HepG2 (cell line): Measurements from ENCODE around the gene SLC6A9. TPM values are rescaled to one million over a fixed set of nuclear protein-coding genes. Genes with fewer than 3 reads are reported as not detected.
A peak's percentile ranks its signal among the peaks of the same experiment; 100 is the strongest.

Source experiments
- CREB1 ChIP-seq, 2 experiments: fragments of 450-650 bp in 1 of 2; IDR thresholded peaks; 2 replicates each; pipeline ENCODE4 v1.6.1; 2016 to 2017; ENCODE audit warnings: control low read depth in 1 of 2, mild to moderate bottlenecking in 1 of 2, missing compliant biosample characterization in 1 of 2, missing genetic modification characterization in 1 of 2
- FOXJ3 ChIP-seq: sonication (generic); formaldehyde crosslinking; IDR thresholded peaks from 2 replicates; pipeline ENCODE4 v1.4.0; 2020; ENCODE audit warnings: missing genetic modification reagents, mild to moderate bottlenecking, borderline replicate concordance
- GABPB1 ChIP-seq: IDR thresholded peaks from 2 replicates; pipeline ENCODE4 v1.6.1; 2016; ENCODE audit warnings: mild to moderate bottlenecking, missing genetic modification reagents, moderate library complexity, missing compliant biosample characterization
- KDM4B ChIP-seq: sonication (generic); formaldehyde crosslinking; IDR thresholded peaks from 2 replicates; pipeline ENCODE4 v1.4.0; 2020; ENCODE audit warnings: missing genetic modification reagents
- PITX1 ChIP-seq: sonication (generic); formaldehyde crosslinking; IDR thresholded peaks from 2 replicates; pipeline ENCODE4 v1.5.1; 2020; ENCODE audit warnings: mild to moderate bottlenecking, missing genetic modification reagents
- SIN3A ChIP-seq: IDR thresholded peaks from 2 replicates; pipeline ENCODE4 v1.6.1; 2011; ENCODE audit warnings: low read depth, mild to moderate bottlenecking, control low read depth, low read length, borderline replicate concordance
- SMAD3 ChIP-seq: sonication (generic); formaldehyde crosslinking; IDR thresholded peaks from 2 replicates; pipeline ENCODE4 v1.4.0; 2020; ENCODE audit warnings: missing genetic modification reagents
- SNRNP70 ChIP-seq: fragments of 200-400 bp; formaldehyde crosslinking; IDR thresholded peaks from 2 replicates; pipeline ENCODE4 v1.6.1; 2017; ENCODE audit warnings: mild to moderate bottlenecking, low read depth, low read length, moderate library complexity
- SPEN ChIP-seq: sonication (generic); formaldehyde crosslinking; IDR thresholded peaks from 2 replicates; pipeline ENCODE4 v1.5.1; 2020; ENCODE audit warnings: low read depth, mild to moderate bottlenecking, missing genetic modification reagents
- TBX3 ChIP-seq: fragments of 450-650 bp; IDR thresholded peaks from 2 replicates; pipeline ENCODE4 v1.6.1; 2017; ENCODE audit warnings: antibody characterized with exemption, mild to moderate bottlenecking, inconsistent platforms, borderline replicate concordance
- TEAD3 ChIP-seq: optimal IDR thresholded peaks from 2 replicates; pipeline ENCODE3; 2016; ENCODE audit warnings: borderline replicate concordance
- ZFX ChIP-seq: sonication (generic); formaldehyde crosslinking; IDR thresholded peaks from 2 replicates; pipeline ENCODE4 v1.4.0; 2020; ENCODE audit warnings: mild to moderate bottlenecking, low read depth, missing genetic modification reagents, moderate library complexity
- ZKSCAN8 ChIP-seq: IDR thresholded peaks from 2 replicates; pipeline ENCODE4 v1.6.1; 2016; ENCODE audit warnings: borderline replicate concordance, missing genetic modification reagents, missing compliant biosample characterization
- ZNF230 ChIP-seq: sonication (generic); formaldehyde crosslinking; IDR thresholded peaks from 2 replicates; pipeline ENCODE4 v1.4.0; 2020; ENCODE audit warnings: mild to moderate bottlenecking, missing genetic modification reagents
- ZNF263 ChIP-seq: sonication (generic); formaldehyde crosslinking; IDR thresholded peaks from 2 replicates; pipeline ENCODE4 v1.4.0; 2020; ENCODE audit warnings: missing genetic modification reagents
- ZNF317 ChIP-seq: sonication (generic); formaldehyde crosslinking; IDR thresholded peaks from 2 replicates; pipeline ENCODE4 v1.5.0; 2020; ENCODE audit warnings: mild to moderate bottlenecking, missing genetic modification reagents
- ZZZ3 ChIP-seq: sonication (generic); formaldehyde crosslinking; IDR thresholded peaks from 2 replicates; pipeline ENCODE4 v1.4.0; 2020; ENCODE audit warnings: missing genetic modification reagents, mild to moderate bottlenecking, borderline replicate concordance
- polyA plus RNA-seq, 8 experiments: library from polyadenylated mRNA; depleted of rRNA in 3 of 8; stranded (reverse) in 7 of 8; unstranded in 1 of 8; fragments of >200 nt; fragmentation: Illumina TruSeq in 4 of 8; extraction: Trizol in 4 of 8; gene quantifications; 2 replicates each; pipeline versions ENCODE4 v1.2.1 to v1.2.3, GENCODE V29; 2011 to 2016; ENCODE audit warnings: low read depth in 4 of 8, missing spikeins in 1 of 8, mixed read lengths in 1 of 8; ENCODE audit not compliant: insufficient read depth in 1 of 8
- total RNA-seq, 5 experiments: library from RNA; depleted of rRNA; stranded (reverse); fragments of >200 nt; fragmentation: Illumina TruSeq; extraction: Trizol; gene quantifications; 2 replicates each; pipeline ENCODE4 v1.2.3, GENCODE V29; 2016; ENCODE audit warnings: low read depth in 1 of 5
- TF ChIP-seq, protein P1 (sequence below): sonication (generic); formaldehyde crosslinking; IDR thresholded peaks from 2 replicates; pipeline ENCODE4 v1.4.0; 2020; ENCODE audit warnings: missing genetic modification reagents
- TF ChIP-seq, protein P2 (sequence below): IDR thresholded peaks from 2 replicates; pipeline ENCODE4 v1.6.1; 2016; ENCODE audit warnings: missing compliant biosample characterization, missing genetic modification reagents, borderline replicate concordance
- TF ChIP-seq, protein P3 (sequence below): sonication (generic); formaldehyde crosslinking; IDR thresholded peaks from 2 replicates; pipeline ENCODE4 v1.4.0; 2020; ENCODE audit warnings: missing genetic modification reagents, borderline replicate concordance
- TF ChIP-seq, protein P4 (sequence below): sonication (generic); formaldehyde crosslinking; IDR thresholded peaks from 2 replicates; pipeline ENCODE4 v1.4.0; 2020; ENCODE audit warnings: missing genetic modification reagents

Gene SLC6A9
- total and polyA plus RNA-seq, 2 of the 13 experiments (the other 11 are each of a cell fraction or from before 2014, with no cell fraction given), result 8.5 to 9.9 TPM

DNA sequence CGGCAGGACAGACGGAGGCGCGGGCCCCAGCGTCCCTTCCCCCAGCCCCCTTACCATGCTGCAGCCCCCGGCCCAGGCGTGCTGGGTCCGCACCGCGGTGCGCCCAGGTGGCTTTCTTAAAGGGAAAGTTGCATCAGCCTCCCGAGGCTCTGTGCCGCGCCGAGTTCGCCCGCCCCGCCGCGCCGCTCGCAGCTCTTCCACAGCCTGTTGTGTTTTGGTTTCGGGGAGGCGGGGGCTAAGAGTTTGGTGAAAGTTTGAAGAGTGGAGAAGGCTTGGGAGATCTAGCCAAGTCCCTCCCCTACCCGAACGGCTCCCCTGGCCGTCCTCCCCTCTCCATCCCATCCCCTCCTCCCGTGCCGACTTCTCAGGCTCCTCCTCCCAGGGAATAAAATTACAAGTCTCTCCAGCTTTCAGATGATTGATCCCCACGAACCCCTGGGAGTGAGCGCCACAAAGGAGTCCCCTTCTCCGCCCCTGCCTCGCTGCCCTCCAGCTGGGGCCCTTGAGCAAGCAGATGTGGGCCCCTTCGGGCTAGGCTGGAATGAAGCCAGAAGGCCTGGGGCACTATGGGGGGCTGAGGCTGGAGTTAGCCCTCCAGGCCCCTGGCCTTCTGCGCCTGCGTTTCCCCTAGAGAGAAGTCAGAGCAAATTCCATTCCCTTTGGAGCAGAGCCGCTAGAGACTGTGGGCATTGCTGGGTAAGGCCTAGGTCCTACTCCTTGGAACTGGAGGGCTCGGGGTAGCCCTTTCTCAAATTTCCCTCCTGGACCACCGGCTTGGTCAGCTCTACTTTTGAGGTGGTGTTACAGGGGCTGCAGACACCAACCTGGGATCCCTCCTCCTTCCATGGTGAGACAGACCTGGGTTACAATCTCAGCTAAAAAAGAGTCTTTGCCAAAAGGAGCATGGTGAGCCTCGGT lies at the start of gene SLC6A9 (continued):
- TF ChIP-seq, protein P1, sequence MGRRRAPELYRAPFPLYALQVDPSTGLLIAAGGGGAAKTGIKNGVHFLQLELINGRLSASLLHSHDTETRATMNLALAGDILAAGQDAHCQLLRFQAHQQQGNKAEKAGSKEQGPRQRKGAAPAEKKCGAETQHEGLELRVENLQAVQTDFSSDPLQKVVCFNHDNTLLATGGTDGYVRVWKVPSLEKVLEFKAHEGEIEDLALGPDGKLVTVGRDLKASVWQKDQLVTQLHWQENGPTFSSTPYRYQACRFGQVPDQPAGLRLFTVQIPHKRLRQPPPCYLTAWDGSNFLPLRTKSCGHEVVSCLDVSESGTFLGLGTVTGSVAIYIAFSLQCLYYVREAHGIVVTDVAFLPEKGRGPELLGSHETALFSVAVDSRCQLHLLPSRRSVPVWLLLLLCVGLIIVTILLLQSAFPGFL (CRISPR knock-in tag), result no peak
- TF ChIP-seq, protein P2, sequence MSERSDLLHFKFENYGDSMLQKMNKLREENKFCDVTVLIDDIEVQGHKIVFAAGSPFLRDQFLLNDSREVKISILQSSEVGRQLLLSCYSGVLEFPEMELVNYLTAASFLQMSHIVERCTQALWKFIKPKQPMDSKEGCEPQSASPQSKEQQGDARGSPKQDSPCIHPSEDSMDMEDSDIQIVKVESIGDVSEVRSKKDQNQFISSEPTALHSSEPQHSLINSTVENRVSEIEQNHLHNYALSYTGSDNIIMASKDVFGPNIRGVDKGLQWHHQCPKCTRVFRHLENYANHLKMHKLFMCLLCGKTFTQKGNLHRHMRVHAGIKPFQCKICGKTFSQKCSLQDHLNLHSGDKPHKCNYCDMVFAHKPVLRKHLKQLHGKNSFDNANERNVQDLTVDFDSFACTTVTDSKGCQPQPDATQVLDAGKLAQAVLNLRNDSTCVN (CRISPR knock-in tag), result 0 out of 2 replicates have a peak, but pooled peaks have one; percentile 19
- TF ChIP-seq GABPB1 (peak; percentile 37; the same call in 1 of the 2 replicates), SIN3A (0 out of 2 replicates have a peak, but pooled peaks have one; percentile 6), SPEN (CRISPR knock-in tag) (no peak), TEAD3 (CRISPR knock-in tag) (peak; percentile 23), CREB1 (IDR thresholded peaks at IDR 0.05) (no peak), CREB1 (CRISPR knock-in tag; IDR thresholded peaks at IDR 0.05) (peak; percentile 28; the same call in 1 of the 2 replicates), ZZZ3 (CRISPR knock-in tag) (no peak; the same call in 1 of the 2 replicates), ZNF263 (CRISPR knock-in tag) (peak; percentile 92), KDM4B (CRISPR knock-in tag) (peak; percentile 17; the same call in 1 of the 2 replicates), PITX1 (CRISPR knock-in tag) (peak; percentile 26; the same call in 1 of the 2 replicates), SNRNP70 (no peak), FOXJ3 (peak; percentile 39; the same call in 1 of the 2 replicates), TBX3 (no peak), ZKSCAN8 (CRISPR knock-in tag) (no peak), SMAD3 (CRISPR knock-in tag) (peak; percentile 50; the same call in 1 of the 2 replicates), ZNF230 (CRISPR knock-in tag) (0 out of 2 replicates have a peak, but pooled peaks have one; percentile 76), ZFX (CRISPR knock-in tag) (peak; percentile 91), ZNF317 (CRISPR knock-in tag) (0 out of 2 replicates have a peak, but pooled peaks have one; percentile 9)
- TF ChIP-seq, protein P3, sequence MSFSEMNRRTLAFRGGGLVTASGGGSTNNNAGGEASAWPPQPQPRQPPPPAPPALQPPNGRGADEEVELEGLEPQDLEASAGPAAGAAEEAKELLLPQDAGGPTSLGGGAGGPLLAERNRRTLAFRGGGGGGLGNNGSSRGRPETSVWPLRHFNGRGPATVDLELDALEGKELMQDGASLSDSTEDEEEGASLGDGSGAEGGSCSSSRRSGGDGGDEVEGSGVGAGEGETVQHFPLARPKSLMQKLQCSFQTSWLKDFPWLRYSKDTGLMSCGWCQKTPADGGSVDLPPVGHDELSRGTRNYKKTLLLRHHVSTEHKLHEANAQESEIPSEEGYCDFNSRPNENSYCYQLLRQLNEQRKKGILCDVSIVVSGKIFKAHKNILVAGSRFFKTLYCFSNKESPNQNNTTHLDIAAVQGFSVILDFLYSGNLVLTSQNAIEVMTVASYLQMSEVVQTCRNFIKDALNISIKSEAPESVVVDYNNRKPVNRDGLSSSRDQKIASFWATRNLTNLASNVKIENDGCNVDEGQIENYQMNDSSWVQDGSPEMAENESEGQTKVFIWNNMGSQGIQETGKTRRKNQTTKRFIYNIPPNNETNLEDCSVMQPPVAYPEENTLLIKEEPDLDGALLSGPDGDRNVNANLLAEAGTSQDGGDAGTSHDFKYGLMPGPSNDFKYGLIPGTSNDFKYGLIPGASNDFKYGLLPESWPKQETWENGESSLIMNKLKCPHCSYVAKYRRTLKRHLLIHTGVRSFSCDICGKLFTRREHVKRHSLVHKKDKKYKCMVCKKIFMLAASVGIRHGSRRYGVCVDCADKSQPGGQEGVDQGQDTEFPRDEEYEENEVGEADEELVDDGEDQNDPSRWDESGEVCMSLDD, result peak; percentile 89
- TF ChIP-seq, protein P4, sequence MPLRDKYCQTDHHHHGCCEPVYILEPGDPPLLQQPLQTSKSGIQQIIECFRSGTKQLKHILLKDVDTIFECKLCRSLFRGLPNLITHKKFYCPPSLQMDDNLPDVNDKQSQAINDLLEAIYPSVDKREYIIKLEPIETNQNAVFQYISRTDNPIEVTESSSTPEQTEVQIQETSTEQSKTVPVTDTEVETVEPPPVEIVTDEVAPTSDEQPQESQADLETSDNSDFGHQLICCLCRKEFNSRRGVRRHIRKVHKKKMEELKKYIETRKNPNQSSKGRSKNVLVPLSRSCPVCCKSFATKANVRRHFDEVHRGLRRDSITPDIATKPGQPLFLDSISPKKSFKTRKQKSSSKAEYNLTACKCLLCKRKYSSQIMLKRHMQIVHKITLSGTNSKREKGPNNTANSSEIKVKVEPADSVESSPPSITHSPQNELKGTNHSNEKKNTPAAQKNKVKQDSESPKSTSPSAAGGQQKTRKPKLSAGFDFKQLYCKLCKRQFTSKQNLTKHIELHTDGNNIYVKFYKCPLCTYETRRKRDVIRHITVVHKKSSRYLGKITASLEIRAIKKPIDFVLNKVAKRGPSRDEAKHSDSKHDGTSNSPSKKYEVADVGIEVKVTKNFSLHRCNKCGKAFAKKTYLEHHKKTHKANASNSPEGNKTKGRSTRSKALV (CRISPR knock-in tag), result 0 out of 2 replicates have a peak, but pooled peaks have one; percentile 49
